HepG2 (cell line): ENCODE data around the gene IRF2. TPM values are rescaled to one million over a fixed set of nuclear protein-coding genes. Genes with fewer than 3 reads are reported as not detected.

ENCODE experiments used
- ATAD3A ChIP-seq: sonication (generic); formaldehyde crosslinking; IDR thresholded peaks from 2 replicates; pipeline ENCODE4 v1.4.0; 2020; ENCODE audit warnings: missing genetic modification reagents
- KAT8 ChIP-seq: IDR thresholded peaks from 2 replicates; pipeline ENCODE4 v1.6.1; 2016; ENCODE audit warnings: missing genetic modification reagents, missing compliant biosample characterization
- POLR2G ChIP-seq: fragments of 200-400 bp; formaldehyde crosslinking; IDR thresholded peaks from 2 replicates; pipeline ENCODE4 v1.6.1; 2018; ENCODE audit warnings: mild to moderate bottlenecking, low read depth, low read length, moderate library complexity
- ZBTB1 ChIP-seq: sonication (generic); formaldehyde crosslinking; IDR thresholded peaks from 2 replicates; pipeline ENCODE4 v1.4.0; 2020; ENCODE audit warnings: missing genetic modification reagents, borderline replicate concordance
- ZBTB7B ChIP-seq: sonication (generic); formaldehyde crosslinking; IDR thresholded peaks from 2 replicates; pipeline ENCODE4 v1.4.0; 2020; ENCODE audit warnings: missing genetic modification reagents
- ZFX ChIP-seq: sonication (generic); formaldehyde crosslinking; IDR thresholded peaks from 2 replicates; pipeline ENCODE4 v1.4.0; 2020; ENCODE audit warnings: mild to moderate bottlenecking, low read depth, missing genetic modification reagents, moderate library complexity
- ZNF33B ChIP-seq: sonication (generic); formaldehyde crosslinking; IDR thresholded peaks from 2 replicates; pipeline ENCODE4 v1.5.1; 2020; ENCODE audit warnings: mild to moderate bottlenecking, missing genetic modification reagents
- polyA plus RNA-seq, 8 experiments: library from polyadenylated mRNA; depleted of rRNA in 3 of 8; stranded (reverse) in 7 of 8; unstranded in 1 of 8; fragments of >200 nt; fragmentation: Illumina TruSeq in 4 of 8; extraction: Trizol in 4 of 8; gene quantifications; 2 replicates each; pipeline versions ENCODE4 v1.2.1 to v1.2.3, GENCODE V29; 2011 to 2016; ENCODE audit warnings: low read depth in 4 of 8, missing spikeins in 1 of 8, mixed read lengths in 1 of 8; ENCODE audit not compliant: insufficient read depth in 1 of 8
- total RNA-seq, 5 experiments: library from RNA; depleted of rRNA; stranded (reverse); fragments of >200 nt; fragmentation: Illumina TruSeq; extraction: Trizol; gene quantifications; 2 replicates each; pipeline ENCODE4 v1.2.3, GENCODE V29; 2016; ENCODE audit warnings: low read depth in 1 of 5
- TF ChIP-seq, protein P1 (sequence below): sonication (generic); formaldehyde crosslinking; conservative IDR thresholded peaks from 2 replicates; pipeline ENCODE4 v1.4.0; 2020; ENCODE audit warnings: missing genetic modification reagents
- TF ChIP-seq, protein P2 (sequence below): IDR thresholded peaks from 2 replicates; pipeline ENCODE4 v1.6.1; 2016
- TF ChIP-seq, protein P3 (sequence below): sonication (generic); formaldehyde crosslinking; conservative IDR thresholded peaks from 2 replicates; pipeline ENCODE4 v1.8.0; 2022; ENCODE audit warnings: missing genetic modification reagents
- TF ChIP-seq, protein P4 (sequence below): sonication (generic); formaldehyde crosslinking; IDR thresholded peaks from 2 replicates; pipeline ENCODE4 v1.4.0; 2020; ENCODE audit warnings: missing genetic modification reagents
- TF ChIP-seq, protein P5 (sequence below): sonication (generic); formaldehyde crosslinking; IDR thresholded peaks from 2 replicates; pipeline ENCODE4 v1.5.1; 2020; ENCODE audit warnings: missing genetic modification reagents, mild to moderate bottlenecking, borderline replicate concordance
- TF ChIP-seq, protein P6 (sequence below): sonication (generic); formaldehyde crosslinking; IDR thresholded peaks from 2 replicates; pipeline ENCODE4 v1.5.1; 2020; ENCODE audit warnings: mild to moderate bottlenecking, missing genetic modification reagents, moderate library complexity

IRF2 gene
- total and polyA plus RNA-seq, 2 of the 13 experiments (the other 11 are each of a cell fraction or from before 2014, with no cell fraction given) = 15.5 to 28.8 TPM

DNA sequence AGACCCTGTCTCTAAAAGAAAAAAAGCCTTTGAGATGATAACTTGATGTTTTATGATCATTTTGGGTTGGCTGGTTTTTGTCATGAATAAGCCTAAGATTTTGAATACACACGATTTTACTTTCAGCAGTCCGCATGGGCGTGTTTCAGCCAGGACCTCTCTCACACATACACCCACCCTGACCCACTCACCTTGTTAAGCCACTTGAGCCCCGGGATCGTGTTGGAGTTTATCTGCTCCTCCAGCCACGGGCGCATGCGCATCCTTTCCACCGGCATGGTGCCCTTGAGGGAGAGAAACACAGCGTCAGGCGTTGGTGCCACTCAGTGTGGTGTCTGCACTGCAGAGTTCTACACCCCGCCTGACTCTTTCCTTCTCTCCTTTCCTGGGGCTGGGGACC lies 45.6 kb downstream of the IRF2 start (continued):
- TF ChIP-seq, protein P1, sequence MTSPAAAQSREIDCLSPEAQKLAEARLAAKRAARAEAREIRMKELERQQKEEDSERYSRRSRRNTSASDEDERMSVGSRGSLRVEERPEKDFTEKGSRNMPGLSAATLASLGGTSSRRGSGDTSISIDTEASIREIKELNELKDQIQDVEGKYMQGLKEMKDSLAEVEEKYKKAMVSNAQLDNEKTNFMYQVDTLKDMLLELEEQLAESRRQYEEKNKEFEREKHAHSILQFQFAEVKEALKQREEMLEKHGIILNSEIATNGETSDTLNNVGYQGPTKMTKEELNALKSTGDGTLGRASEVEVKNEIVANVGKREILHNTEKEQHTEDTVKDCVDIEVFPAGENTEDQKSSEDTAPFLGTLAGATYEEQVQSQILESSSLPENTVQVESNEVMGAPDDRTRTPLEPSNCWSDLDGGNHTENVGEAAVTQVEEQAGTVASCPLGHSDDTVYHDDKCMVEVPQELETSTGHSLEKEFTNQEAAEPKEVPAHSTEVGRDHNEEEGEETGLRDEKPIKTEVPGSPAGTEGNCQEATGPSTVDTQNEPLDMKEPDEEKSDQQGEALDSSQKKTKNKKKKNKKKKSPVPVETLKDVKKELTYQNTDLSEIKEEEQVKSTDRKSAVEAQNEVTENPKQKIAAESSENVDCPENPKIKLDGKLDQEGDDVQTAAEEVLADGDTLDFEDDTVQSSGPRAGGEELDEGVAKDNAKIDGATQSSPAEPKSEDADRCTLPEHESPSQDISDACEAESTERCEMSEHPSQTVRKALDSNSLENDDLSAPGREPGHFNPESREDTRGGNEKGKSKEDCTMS (CRISPR knock-in tag) = no peak
- TF ChIP-seq, protein P2, sequence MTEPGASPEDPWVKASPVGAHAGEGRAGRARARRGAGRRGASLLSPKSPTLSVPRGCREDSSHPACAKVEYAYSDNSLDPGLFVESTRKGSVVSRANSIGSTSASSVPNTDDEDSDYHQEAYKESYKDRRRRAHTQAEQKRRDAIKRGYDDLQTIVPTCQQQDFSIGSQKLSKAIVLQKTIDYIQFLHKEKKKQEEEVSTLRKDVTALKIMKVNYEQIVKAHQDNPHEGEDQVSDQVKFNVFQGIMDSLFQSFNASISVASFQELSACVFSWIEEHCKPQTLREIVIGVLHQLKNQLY (CRISPR knock-in tag) = no peak
- no peak for TF ChIP-seq ZFX (CRISPR knock-in tag)
- TF ChIP-seq, protein P3, sequence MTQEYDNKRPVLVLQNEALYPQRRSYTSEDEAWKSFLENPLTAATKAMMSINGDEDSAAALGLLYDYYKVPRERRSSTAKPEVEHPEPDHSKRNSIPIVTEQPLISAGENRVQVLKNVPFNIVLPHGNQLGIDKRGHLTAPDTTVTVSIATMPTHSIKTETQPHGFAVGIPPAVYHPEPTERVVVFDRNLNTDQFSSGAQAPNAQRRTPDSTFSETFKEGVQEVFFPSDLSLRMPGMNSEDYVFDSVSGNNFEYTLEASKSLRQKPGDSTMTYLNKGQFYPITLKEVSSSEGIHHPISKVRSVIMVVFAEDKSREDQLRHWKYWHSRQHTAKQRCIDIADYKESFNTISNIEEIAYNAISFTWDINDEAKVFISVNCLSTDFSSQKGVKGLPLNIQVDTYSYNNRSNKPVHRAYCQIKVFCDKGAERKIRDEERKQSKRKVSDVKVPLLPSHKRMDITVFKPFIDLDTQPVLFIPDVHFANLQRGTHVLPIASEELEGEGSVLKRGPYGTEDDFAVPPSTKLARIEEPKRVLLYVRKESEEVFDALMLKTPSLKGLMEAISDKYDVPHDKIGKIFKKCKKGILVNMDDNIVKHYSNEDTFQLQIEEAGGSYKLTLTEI (CRISPR knock-in tag) = no peak
- no peak for TF ChIP-seq ZBTB1
- TF ChIP-seq, protein P4, sequence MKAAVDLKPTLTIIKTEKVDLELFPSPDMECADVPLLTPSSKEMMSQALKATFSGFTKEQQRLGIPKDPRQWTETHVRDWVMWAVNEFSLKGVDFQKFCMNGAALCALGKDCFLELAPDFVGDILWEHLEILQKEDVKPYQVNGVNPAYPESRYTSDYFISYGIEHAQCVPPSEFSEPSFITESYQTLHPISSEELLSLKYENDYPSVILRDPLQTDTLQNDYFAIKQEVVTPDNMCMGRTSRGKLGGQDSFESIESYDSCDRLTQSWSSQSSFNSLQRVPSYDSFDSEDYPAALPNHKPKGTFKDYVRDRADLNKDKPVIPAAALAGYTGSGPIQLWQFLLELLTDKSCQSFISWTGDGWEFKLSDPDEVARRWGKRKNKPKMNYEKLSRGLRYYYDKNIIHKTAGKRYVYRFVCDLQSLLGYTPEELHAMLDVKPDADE (CRISPR knock-in tag) = no peak
- TF ChIP-seq, protein P5, sequence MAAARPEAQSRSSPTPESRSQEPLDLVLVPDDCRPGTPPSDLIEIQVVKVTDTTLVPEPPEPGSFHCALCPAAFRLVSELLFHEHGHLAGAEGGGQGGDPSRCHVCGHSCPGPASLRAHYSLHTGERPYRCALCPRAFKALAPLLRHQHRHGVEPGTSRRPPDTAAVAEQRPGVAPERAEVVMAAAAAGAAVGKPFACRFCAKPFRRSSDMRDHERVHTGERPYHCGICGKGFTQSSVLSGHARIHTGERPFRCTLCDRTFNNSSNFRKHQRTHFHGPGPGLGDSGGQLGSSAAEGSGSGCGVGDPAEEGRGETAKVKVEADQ (CRISPR knock-in tag) = no peak
- TF ChIP-seq ZBTB7B = no peak
- TF ChIP-seq POLR2G = no peak
- TF ChIP-seq, protein P6, sequence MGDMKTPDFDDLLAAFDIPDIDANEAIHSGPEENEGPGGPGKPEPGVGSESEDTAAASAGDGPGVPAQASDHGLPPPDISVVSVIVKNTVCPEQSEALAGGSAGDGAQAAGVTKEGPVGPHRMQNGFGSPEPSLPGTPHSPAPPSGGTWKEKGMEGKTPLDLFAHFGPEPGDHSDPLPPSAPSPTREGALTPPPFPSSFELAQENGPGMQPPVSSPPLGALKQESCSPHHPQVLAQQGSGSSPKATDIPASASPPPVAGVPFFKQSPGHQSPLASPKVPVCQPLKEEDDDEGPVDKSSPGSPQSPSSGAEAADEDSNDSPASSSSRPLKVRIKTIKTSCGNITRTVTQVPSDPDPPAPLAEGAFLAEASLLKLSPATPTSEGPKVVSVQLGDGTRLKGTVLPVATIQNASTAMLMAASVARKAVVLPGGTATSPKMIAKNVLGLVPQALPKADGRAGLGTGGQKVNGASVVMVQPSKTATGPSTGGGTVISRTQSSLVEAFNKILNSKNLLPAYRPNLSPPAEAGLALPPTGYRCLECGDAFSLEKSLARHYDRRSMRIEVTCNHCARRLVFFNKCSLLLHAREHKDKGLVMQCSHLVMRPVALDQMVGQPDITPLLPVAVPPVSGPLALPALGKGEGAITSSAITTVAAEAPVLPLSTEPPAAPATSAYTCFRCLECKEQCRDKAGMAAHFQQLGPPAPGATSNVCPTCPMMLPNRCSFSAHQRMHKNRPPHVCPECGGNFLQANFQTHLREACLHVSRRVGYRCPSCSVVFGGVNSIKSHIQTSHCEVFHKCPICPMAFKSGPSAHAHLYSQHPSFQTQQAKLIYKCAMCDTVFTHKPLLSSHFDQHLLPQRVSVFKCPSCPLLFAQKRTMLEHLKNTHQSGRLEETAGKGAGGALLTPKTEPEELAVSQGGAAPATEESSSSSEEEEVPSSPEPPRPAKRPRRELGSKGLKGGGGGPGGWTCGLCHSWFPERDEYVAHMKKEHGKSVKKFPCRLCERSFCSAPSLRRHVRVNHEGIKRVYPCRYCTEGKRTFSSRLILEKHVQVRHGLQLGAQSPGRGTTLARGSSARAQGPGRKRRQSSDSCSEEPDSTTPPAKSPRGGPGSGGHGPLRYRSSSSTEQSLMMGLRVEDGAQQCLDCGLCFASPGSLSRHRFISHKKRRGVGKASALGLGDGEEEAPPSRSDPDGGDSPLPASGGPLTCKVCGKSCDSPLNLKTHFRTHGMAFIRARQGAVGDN (CRISPR knock-in tag) = no peak
- no peak for TF ChIP-seq ATAD3A (CRISPR knock-in tag)
- TF ChIP-seq ZNF33B = no peak
- no peak for TF ChIP-seq KAT8 (CRISPR knock-in tag)
